T-cell (primary cell): ENCODE data around the gene SDHAF1. TPM values are rescaled to one million over a fixed set of nuclear protein-coding genes. Genes with fewer than 3 reads are reported as not detected.

Experiments used
- ATAC-seq, 4 experiments: fragments of 200-7000 bp in 3 of 4; fragments of 150-1000 bp in 1 of 4; cut with Tn5 transposase; replicated peaks in 1 of 4; 1 replicate in 3 of 4; 2 replicates in 1 of 4; pipeline ENCODE4 v1.10.0; 2021; ENCODE audit warnings: moderate library complexity in 3 of 4, mild to moderate bottlenecking in 2 of 4, moderate number of reproducible peaks in 1 of 4
- CTCF ChIA-PET, 2 donors: fragments of 300-600 bp; sonication (Branson Sonifier 250); formaldehyde crosslinking; loops; one replicate each; lab custom pipeline; 2022; ENCODE audit warnings: antibody characterized with exemption in 2 of 2; lab: Charles Lee
- POLR2A ChIA-PET, 2 donors: fragments of 300-600 bp; sonication (Branson Sonifier 250); formaldehyde crosslinking; loops; one replicate each; lab custom pipeline; 2022; ENCODE audit warnings: antibody characterized with exemption in 2 of 2; lab: Charles Lee
- DNase-seq, 35 experiments: peaks; one replicate each; pipeline versions ENCODE4 v3.0.0 to v3.0.0-alpha.2; 2013 to 2023
- H3K27ac ChIP-seq: one replicate; pipeline ENCODE4 v1.5.1; 2013; ENCODE audit warnings: low read length
- H3K27me3 ChIP-seq, 2 experiments: replicated peaks in 1 of 2; 1 replicate in 1 of 2; 2 replicates in 1 of 2; pipeline versions ENCODE4 v1.6.1 to v1.7.0; 2013; ENCODE audit warnings: low read length in 1 of 2, mixed read lengths in 1 of 2; ENCODE audit not compliant: control insufficient read depth in 2 of 2, insufficient read depth in 2 of 2; ENCODE audit errors: extremely low read depth in 1 of 2
- H3K36me3 ChIP-seq, 2 donors: 1 replicate in 1 of 2; 2 replicates in 1 of 2; pipeline versions ENCODE4 v1.6.1 to v1.7.0; 2013; ENCODE audit warnings: low read length in 1 of 2; ENCODE audit not compliant: control insufficient read depth in 2 of 2, insufficient read depth in 1 of 2; ENCODE audit errors: extremely low read depth in 1 of 2
- H3K4me1 ChIP-seq, 2 experiments: 1 replicate in 1 of 2; 2 replicates in 1 of 2; pipeline versions ENCODE4 v1.6.1 to v1.7.0; 2013; ENCODE audit warnings: low read length in 2 of 2, mixed read lengths in 1 of 2; ENCODE audit not compliant: insufficient read depth in 2 of 2, control insufficient read depth in 1 of 2; ENCODE audit errors: extremely low read depth in 1 of 2
- H3K4me3 ChIP-seq, 2 donors: 1 replicate in 1 of 2; 2 replicates in 1 of 2; pipeline versions ENCODE4 v1.5.1 to v1.7.0; 2013; ENCODE audit warnings: mild to moderate bottlenecking in 2 of 2, low read length in 1 of 2, moderate library complexity in 1 of 2; ENCODE audit not compliant: control insufficient read depth in 1 of 2; ENCODE audit errors: extremely low read depth in 1 of 2
- H3K9me3 ChIP-seq: 2 replicates; pipeline ENCODE4 v1.7.0; 2013
- H3K27ac Mint-ChIP-seq, 2 donors: one replicate each; pipeline ENCODE4 v1.8.0; 2020 to 2021; ENCODE audit warnings: mild to moderate bottlenecking in 2 of 2, mixed read lengths in 2 of 2
- H3K27me3 Mint-ChIP-seq, 2 donors: one replicate each; pipeline ENCODE4 v1.8.0; 2021 to 2022; ENCODE audit warnings: mixed read lengths in 2 of 2
- H3K36me3 Mint-ChIP-seq: one replicate; pipeline ENCODE4 v1.8.0; 2021; ENCODE audit warnings: mixed read lengths
- H3K4me1 Mint-ChIP-seq, 3 donors: one replicate each; pipeline ENCODE4 v1.8.0; 2020 to 2022; ENCODE audit warnings: mixed read lengths in 3 of 3, mild to moderate bottlenecking in 1 of 3
- H3K4me3 Mint-ChIP-seq, 3 donors: one replicate each; pipeline ENCODE4 v1.8.0; 2020 to 2022; ENCODE audit warnings: mild to moderate bottlenecking in 3 of 3, mixed read lengths in 3 of 3, moderate library complexity in 3 of 3
- H3K9me3 Mint-ChIP-seq, 3 donors: one replicate each; pipeline ENCODE4 v1.8.0; 2020 to 2022; ENCODE audit warnings: mixed read lengths in 3 of 3
- WGBS: methylation state at CpG from one replicate; pipeline ENCODE4 v1.1.5; 2013; ENCODE audit warnings: missing lambda C conversion rate; ENCODE audit not compliant: insufficient coverage; 5-methylcytosine and 5-hydroxymethylcytosine counted together
- total RNA-seq, 35 experiments: library from RNA in 6 of 35; stranded (reverse) in 6 of 35; fragments of 120-200 nt in 1 of 35; gene quantifications; one replicate each; pipeline versions ENCODE4 v1.2.1 to v1.2.4 and lab custom pipeline; 2013 to 2026

SDHAF1 gene
- total RNA-seq, 5 donors from 2014 or later (not counting 1 experiment from before 2014, with no cell fraction given): 10.2 to 30.5 (median 27.3) TPM

DNA sequence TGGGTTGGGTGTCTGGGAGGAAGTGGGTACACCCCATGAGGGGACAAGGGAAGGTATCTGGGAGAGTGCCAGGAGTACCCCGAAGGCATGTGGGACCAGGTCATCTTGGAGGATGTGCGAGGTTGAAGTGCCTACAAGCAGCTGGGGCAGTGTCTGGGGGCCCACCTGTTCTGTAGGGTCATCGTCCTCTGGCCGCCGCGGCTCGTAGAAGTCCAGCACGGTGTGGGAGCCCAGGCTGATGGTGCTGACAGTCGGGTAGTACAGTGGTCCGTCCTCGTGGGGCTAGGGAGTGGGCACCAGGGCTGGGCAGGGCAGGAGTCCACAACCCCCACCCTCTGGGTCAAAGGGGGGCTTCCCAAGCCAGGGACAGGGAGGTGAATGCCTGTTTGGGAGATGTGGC, 15.4 kb downstream of the SDHAF1 start:
- Histone ChIP-seq H3K27me3 (peaks cover 0 to 9% of the 10 kb centered on the region in 2 experiments), H3K4me1 (peaks cover 0 to 35% of the 10 kb centered on the region in 2 experiments), H3K36me3 (no peaks in the 10 kb centered on the region), H3K27ac (no peak overlapping the region), H3K4me3 (no peak overlapping the region), H3K9me3 (no peaks in the 10 kb centered on the region)
- no peaks in the 10 kb centered on the region for H3K27me3 Mint-ChIP-seq
- H3K4me3 Mint-ChIP-seq: peak overlapping the region in 2 of 3 donors; percentile 17 to 62
- no peaks in the 10 kb centered on the region for H3K36me3 Mint-ChIP-seq
- no peaks in the 10 kb centered on the region for H3K9me3 Mint-ChIP-seq
- no peak for DNase-seq
- no peak for ATAC-seq
- no peak overlapping the region for H3K27ac Mint-ChIP-seq
- ChIA-PET POLR2A (no interaction called here), CTCF (no interaction called here)
- H3K4me1 Mint-ChIP-seq: peaks cover 42 to 48% (median 42%) of the 10 kb centered on the region in 3 donors
- WGBS: 100% methylated on average over 8 of the region's 11 CpGs

DNA sequence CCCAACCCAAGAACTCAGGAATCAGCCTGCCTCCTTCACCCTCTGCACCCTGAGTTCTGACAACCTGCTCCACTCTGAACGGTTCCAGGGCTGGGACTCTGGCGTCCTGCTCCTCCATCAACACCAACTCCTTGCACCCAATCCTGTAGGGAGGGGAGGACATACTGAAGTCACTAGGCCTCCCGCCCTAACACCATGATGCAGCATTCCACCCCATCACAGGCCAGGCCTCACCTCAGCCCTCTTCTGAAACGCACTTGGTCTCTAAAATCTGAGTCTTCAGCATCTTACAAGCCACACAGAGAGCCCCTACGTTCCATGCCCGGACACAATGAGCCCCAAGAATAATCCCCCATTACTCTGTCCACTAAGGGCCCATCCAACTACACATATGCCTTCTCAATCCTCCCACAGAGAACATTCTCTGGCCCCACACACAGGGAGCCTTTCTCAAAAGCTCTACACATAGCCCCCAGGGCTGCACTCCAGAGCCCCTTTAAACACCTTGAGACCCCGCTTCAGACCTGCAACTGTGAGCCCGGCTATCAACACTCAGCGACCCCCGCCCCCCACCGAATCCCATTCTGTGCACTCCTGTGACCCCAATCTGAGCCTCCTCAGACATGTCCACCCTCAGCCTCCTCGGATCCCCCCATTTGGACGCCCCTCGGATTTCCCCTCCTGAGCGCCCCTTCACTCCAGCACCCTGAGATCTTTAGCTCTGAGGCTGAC, 18.5 kb downstream of the SDHAF1 start:
- DNase-seq: peak in 1 of 35 experiments; percentile 7
- peak overlapping the region; percentile 96 for H3K27ac Mint-ChIP-seq
- no peaks in the 10 kb centered on the region for H3K9me3 ChIP-seq
- WGBS: 26% methylated on average over 11 of the region's 15 CpGs
- H3K36me3 Mint-ChIP-seq: peaks cover 5% of the 10 kb centered on the region
- ChIA-PET CTCF (interaction anchor here (0.6 to 1.2 kb wide), 8 partner anchors 18 to 724 kb away, joined by 3 to 7 read pairs (median 5); partner anchors contain the start of gene THAP8 (in 1 of the 2)), POLR2A (interaction anchor here in 1 of 2 donors (1.0 kb wide), 2 partner anchors 22 to 40 kb away, joined by 3 to 4 read pairs; partner anchors contain the start of gene THAP8)
- H3K36me3 ChIP-seq: peaks cover 0 to 3% of the 10 kb centered on the region in 2 donors
- H3K4me1 ChIP-seq: peaks cover 0 to 35% of the 10 kb centered on the region in 2 experiments
- peaks cover 0 to 4% of the 10 kb centered on the region in 2 experiments for H3K27me3 ChIP-seq
- peak overlapping the region; percentile 79 to 93 for H3K4me3 ChIP-seq
- no peaks in the 10 kb centered on the region for H3K27me3 Mint-ChIP-seq
- H3K4me3 Mint-ChIP-seq: peak overlapping the region; percentile 95 to 97 (median 96)
- no peak for ATAC-seq
- peaks cover 45 to 53% (median 52%) of the 10 kb centered on the region in 3 donors for H3K4me1 Mint-ChIP-seq
- no peaks in the 10 kb centered on the region for H3K9me3 Mint-ChIP-seq
- H3K27ac ChIP-seq: peak overlapping the region; percentile 86

- CTCF ChIA-PET: interaction anchor here (0.6 to 1.2 kb wide), 11 partner anchors 17 to 725 kb away, joined by 3 to 7 read pairs (median 4); partner anchors contain the start of gene THAP8 (in 1 of the 2)
- no peaks in the 10 kb centered on the region for H3K9me3 ChIP-seq
- Mint-ChIP-seq H3K4me3 (peak within 1 kb of the TSS; percentile 95 to 97 (median 96)), H3K27me3 (no peaks in the 10 kb centered on the region), H3K27ac (peak within 1 kb of the TSS; percentile 96), H3K36me3 (peaks cover 5% of the 10 kb centered on the region), H3K4me1 (peaks cover 40 to 47% (median 47%) of the 10 kb centered on the region in 3 donors), H3K9me3 (no peaks in the 10 kb centered on the region)
- peak; percentile 96 to 100 (median 99) for DNase-seq
- H3K4me3 ChIP-seq: peak within 1 kb of the TSS; percentile 79 to 93
- WGBS: 2% methylated on average over 34 of the region's 42 CpGs
- no peaks in the 10 kb centered on the region for H3K27me3 ChIP-seq
- peaks cover 0 to 3% of the 10 kb centered on the region in 2 donors for H3K36me3 ChIP-seq
- peak; percentile 97 to 99 (median 98) for ATAC-seq
- peak within 1 kb of the TSS; percentile 86 for H3K27ac ChIP-seq
- peaks cover 0 to 31% of the 10 kb centered on the region in 2 experiments for H3K4me1 ChIP-seq
- POLR2A ChIA-PET: interaction anchor here (0.5 to 1.0 kb wide), 3 partner anchors 22 to 271 kb away, joined by 3 to 4 read pairs (median 3); partner anchors contain the start of gene THAP8 (in 1 of the 2)
Observed at GRCh38 chr19:36014012-36014924, 19.3 kb downstream of the SDHAF1 start, which contains the start of gene ALKBH6. ALKBH6 (minus strand) TSS chr19:36014213; CDS start chr19:36013397, 816 bp downstream.

GRCh38 chr19:36019061-36019670, 24.2 kb downstream of the SDHAF1 start:
- DNase-seq (no peak), ATAC-seq (no peak)
- Mint-ChIP-seq H3K4me3 (no peak overlapping the region), H3K4me1 (peaks cover 16 to 23% (median 17%) of the 10 kb centered on the region in 3 donors), H3K9me3 (no peaks in the 10 kb centered on the region), H3K27ac (no peak overlapping the region), H3K27me3 (no peaks in the 10 kb centered on the region), H3K36me3 (peaks cover 17% of the 10 kb centered on the region)
- no peaks in the 10 kb centered on the region for H3K27me3 ChIP-seq
- CTCF ChIA-PET: no interaction called here
- WGBS: 93% methylated on average over 10 of the region's 22 CpGs
- POLR2A ChIA-PET: no interaction called here
- no peak overlapping the region for H3K4me3 ChIP-seq
- H3K27ac ChIP-seq: no peak overlapping the region
- H3K36me3 ChIP-seq: peaks cover 9 to 12% of the 10 kb centered on the region in 2 donors
- peaks cover 0 to 9% of the 10 kb centered on the region in 2 experiments for H3K4me1 ChIP-seq
- no peaks in the 10 kb centered on the region for H3K9me3 ChIP-seq

GRCh38 chr19:36023432-36023831, 28.4 kb downstream of the SDHAF1 start:
- DNase-seq (no peak), ATAC-seq (no peak)
- no peak overlapping the region for H3K27ac ChIP-seq
- no peaks in the 10 kb centered on the region for H3K27me3 Mint-ChIP-seq
- POLR2A ChIA-PET: no interaction called here
- no peaks in the 10 kb centered on the region for H3K4me1 Mint-ChIP-seq
- H3K27me3 ChIP-seq: no peaks in the 10 kb centered on the region
- no peaks in the 10 kb centered on the region for H3K9me3 ChIP-seq
- 89% methylated on average over 4 of the region's 5 CpGs for WGBS
- peaks cover 11 to 12% of the 10 kb centered on the region in 2 donors for H3K36me3 ChIP-seq
- H3K4me3 ChIP-seq: no peak overlapping the region
- H3K9me3 Mint-ChIP-seq: no peaks in the 10 kb centered on the region
- H3K4me1 ChIP-seq: no peaks in the 10 kb centered on the region
- no peak overlapping the region for H3K4me3 Mint-ChIP-seq
- no peak overlapping the region for H3K27ac Mint-ChIP-seq
- H3K36me3 Mint-ChIP-seq: peaks cover 25% of the 10 kb centered on the region
- CTCF ChIA-PET: no interaction called here
